ENCODE measurements around the gene IGF2. TPM values are rescaled to one million over a fixed set of nuclear protein-coding genes. Genes with fewer than 3 reads are reported as not detected.

IGF2 gene
- total and polyA plus RNA-seq, 2 of the 8 experiments (the other 6 are each of a cell fraction or from before 2014, with no cell fraction given) = 0.74 to 1.5 TPM

DNA sequence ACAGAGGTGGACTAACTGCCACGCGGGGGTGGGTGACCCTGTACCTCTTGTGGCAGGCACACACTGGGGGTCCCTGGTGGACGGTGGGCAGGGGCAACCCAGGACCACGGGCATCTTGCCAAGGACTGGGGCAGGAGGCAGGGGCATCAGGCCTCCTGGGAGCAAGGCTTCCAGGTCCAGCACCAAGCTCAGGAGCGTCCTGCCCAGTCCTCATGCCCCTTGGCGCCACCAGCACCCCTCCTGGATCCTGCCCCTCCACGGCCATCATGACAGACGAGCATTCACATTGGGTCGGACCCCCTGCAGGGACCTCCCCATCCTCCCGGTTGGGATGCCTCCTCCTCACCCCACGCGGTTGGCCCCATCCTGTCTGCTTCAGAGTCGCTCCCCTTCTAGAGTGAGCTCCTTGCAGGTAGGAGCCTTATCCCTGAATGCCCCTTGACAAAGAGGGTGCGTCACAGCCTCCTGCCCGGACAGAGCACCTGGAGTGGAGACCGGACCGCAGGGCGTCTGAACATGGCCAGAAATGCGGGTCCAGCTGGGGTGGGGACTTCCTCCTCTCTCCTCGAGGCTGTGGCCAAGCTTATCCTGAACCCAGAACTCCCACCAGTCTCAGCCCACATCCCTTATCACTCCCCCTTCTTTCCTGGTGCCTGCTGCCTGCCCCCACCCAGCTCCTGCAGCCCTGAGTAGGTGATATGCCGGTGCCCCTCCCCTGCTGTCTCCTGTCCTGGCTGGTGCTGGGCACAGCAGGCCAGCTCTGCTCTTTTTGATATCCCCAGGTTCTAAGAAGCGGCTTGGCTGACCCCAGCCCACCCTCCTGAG, 40.3 kb downstream of the IGF2 start:
- Histone ChIP-seq H2AFZ (ENCODE audit: low read length) (no peak overlapping the region), H3K18ac (ENCODE audit: extremely low read depth, low read length) (peak overlapping the region; percentile 32), H2AK5ac (ENCODE audit: low read depth, low read length) (peak overlapping the region; percentile 28; the same call in 1 of the 2 replicates), H3K23me2 (ENCODE audit: low read depth, low read length) (peaks cover 5% of the 10 kb centered on the region; the same call in 1 of the 2 replicates), H3K9me3 (ENCODE audit: insufficient read depth in 2 of 2, low read depth in 1 of 2, low read length in 1 of 2) (no peaks in the 10 kb centered on the region), H3K27ac (ENCODE audit: low read depth, low read length) (no peak overlapping the region), H2BK120ac (replicated peaks; ENCODE audit: low read depth, low read length) (no peak overlapping the region), H4K91ac (replicated peaks; ENCODE audit: insufficient read length, low read length) (peak overlapping the region; percentile 72), H2BK15ac (ENCODE audit: low read length) (0 out of 2 replicates have a peak overlapping the region, but pooled peaks have one; percentile 61), H4K8ac (ENCODE audit: extremely low read depth, insufficient read depth, low read length) (peak overlapping the region; percentile 45), H3K23ac (ENCODE audit: insufficient read length) (no peak overlapping the region), H3K4me2 (ENCODE audit: insufficient read depth in 1 of 2, low read depth in 2 of 2, low read length in 2 of 2) (no peak overlapping the region), H3K9ac (replicated peaks in 1 of 4; ENCODE audit: extremely low read depth in 1 of 4, low read depth in 3 of 4, low read length in 3 of 4) (no peak overlapping the region), H3K36me3 (ENCODE audit: control insufficient read depth in 2 of 4, insufficient read depth in 4 of 4, low read length in 3 of 4) (no peaks in the 10 kb centered on the region), H3K79me2 (ENCODE audit: control insufficient read depth in 1 of 2, insufficient read depth in 2 of 2, low read length in 2 of 2) (no peaks in the 10 kb centered on the region), H2BK12ac (ENCODE audit: low read depth, low read length) (peak overlapping the region; percentile 94; the same call in 1 of the 2 replicates), H2BK5ac (ENCODE audit: low read depth, low read length) (peak overlapping the region; percentile 35; the same call in 1 of the 2 replicates), H3K79me1 (ENCODE audit: low read depth, low read length) (no peaks in the 10 kb centered on the region), H3K4me3 (ENCODE audit: extremely low read depth in 1 of 4, insufficient read depth in 2 of 4, low read depth in 3 of 4, low read length in 4 of 4) (no peak overlapping the region), H4K20me1 (replicated peaks in 1 of 2; ENCODE audit: control insufficient read depth in 1 of 2, insufficient read depth in 2 of 2, low read length in 2 of 2) (peaks cover 0 to 1% of the 10 kb centered on the region in 2 experiments), H3K4me1 (replicated peaks in 1 of 4; ENCODE audit: control insufficient read depth in 3 of 4, insufficient read depth in 4 of 4, low read length in 3 of 4) (peaks cover 0 to 35% (median 23%) of the 10 kb centered on the region in 4 experiments; a peak in 6 of 7 replicates), H4K5ac (ENCODE audit: insufficient read length, low read depth, low read length) (no peak overlapping the region), H3K14ac (ENCODE audit: insufficient read length) (no peak overlapping the region), H3K56ac (replicated peaks; ENCODE audit: insufficient read length, low read depth, low read length) (no peak overlapping the region), H3K4ac (replicated peaks; ENCODE audit: insufficient read length, low read depth, low read length) (no peak overlapping the region), H2BK20ac (ENCODE audit: low read length) (peak overlapping the region; percentile 61; the same call in 1 of the 2 replicates), H3K27me3 (replicated peaks in 1 of 4; ENCODE audit: control insufficient read depth in 3 of 4, extremely low read depth in 1 of 4, insufficient read depth in 3 of 4, low read length in 3 of 4) (no peaks in the 10 kb centered on the region; a peak in 1 of 7 replicates)
- no peak for DNase-seq (ENCODE audit: low read depth in 1 of 2, low spot score in 2 of 2)
- 84% methylated on average over 20 of the region's 22 CpGs; no CpG with 5 or more reads in 1 of the 2 experiments for WGBS, 2 experiments (ENCODE audit: extremely low coverage in 1 of 2, insufficient coverage in 1 of 2, insufficient read length in 1 of 2, insufficient replicate concordance in 2 of 2, low coverage in 1 of 2, low lambda C conversion rate in 2 of 2, missing lambda C conversion rate in 1 of 2)
- ChIA-PET CTCF (ENCODE audit: partially characterized antibody) (interaction anchor here (0.6 to 8.3 kb wide), 11 partner anchors 10 to 524 kb away, joined by 3 to 80 read pairs (median 3); no protein-coding TSS in a partner anchor), POLR2A (ENCODE audit: partially characterized antibody) (no interaction called here)
- FAIRE-seq = no peak
- TF ChIP-seq, protein P1, sequence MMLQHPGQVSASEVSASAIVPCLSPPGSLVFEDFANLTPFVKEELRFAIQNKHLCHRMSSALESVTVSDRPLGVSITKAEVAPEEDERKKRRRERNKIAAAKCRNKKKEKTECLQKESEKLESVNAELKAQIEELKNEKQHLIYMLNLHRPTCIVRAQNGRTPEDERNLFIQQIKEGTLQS (IDR thresholded peaks at IDR 0.05; ENCODE audit: insufficient read depth, low read depth, low read length) = no peak
- TF ChIP-seq RXRA (IDR thresholded peaks at IDR 0.05; ENCODE audit: insufficient read depth, low read depth, low read length) (no peak), ZNF274 (IDR thresholded peaks at IDR 0.05; ENCODE audit: borderline replicate concordance, extremely low read depth, low read length) (no peak), KDM1A (IDR thresholded peaks at IDR 0.05; ENCODE audit: borderline replicate concordance, low read length) (no peak), BRCA1 (IDR thresholded peaks at IDR 0.05; ENCODE audit: low read depth, low read length) (no peak), CEBPB (IDR thresholded peaks at IDR 0.05; ENCODE audit: low read depth, low read length) (no peak)

All from H1 (cell line).